K562 (cell line): Measurements from ENCODE around the gene TRMT1. TPM values are rescaled to one million over a fixed set of nuclear protein-coding genes. Genes with fewer than 3 reads are reported as not detected.
A peak's percentile ranks its signal among the peaks of the same experiment; 100 is the strongest.

Experiments
- AFF4 ChIP-seq: sonication (generic); formaldehyde crosslinking; IDR thresholded peaks from 2 replicates; pipeline ENCODE4 v1.8.0; 2023; ENCODE audit warnings: mild to moderate bottlenecking, missing genetic modification reagents
- ATF7 ChIP-seq: fragments of 450-650 bp; IDR thresholded peaks from 2 replicates; pipeline ENCODE4 v1.7.1; 2014; ENCODE audit warnings: mild to moderate bottlenecking, moderate library complexity
- CC2D1A ChIP-seq: fragments of 450-650 bp; IDR thresholded peaks from 2 replicates; pipeline ENCODE4 v1.6.1; 2017; ENCODE audit warnings: mild to moderate bottlenecking
- DEAF1 ChIP-seq: fragments of 450-650 bp; formaldehyde crosslinking; IDR thresholded peaks from 2 replicates; pipeline ENCODE4 v1.4.0; 2020; ENCODE audit warnings: mild to moderate bottlenecking, moderate library complexity
- E2F8 ChIP-seq: fragments of 450-650 bp; IDR thresholded peaks from 2 replicates; pipeline ENCODE4 v1.7.1; 2018; ENCODE audit warnings: mild to moderate bottlenecking, low read depth; ENCODE audit not compliant: partially characterized antibody
- ESRRB ChIP-seq: fragments of 250-450 bp; sonication (Bioruptor Pico); IDR thresholded peaks from 2 replicates; pipeline ENCODE4 v1.5.0; 2020; ENCODE audit warnings: mild to moderate bottlenecking, moderate library complexity, borderline replicate concordance
- HBP1 ChIP-seq: fragments of 450-650 bp; formaldehyde crosslinking; IDR thresholded peaks from 2 replicates; pipeline ENCODE4 v1.4.0; 2022; ENCODE audit warnings: missing genetic modification characterization
- HDAC8 ChIP-seq: fragments of 450-650 bp; IDR thresholded peaks from 2 replicates; pipeline ENCODE4 v1.6.1; 2016; ENCODE audit warnings: mild to moderate bottlenecking, missing genetic modification characterization, moderate library complexity, missing compliant biosample characterization
- HMG20A ChIP-seq: fragments of 450-650 bp; formaldehyde crosslinking; conservative IDR thresholded peaks from 2 replicates; pipeline ENCODE4 v1.4.0; 2020; ENCODE audit warnings: mild to moderate bottlenecking, mixed read lengths
- HMG20B ChIP-seq: fragments of 250-450 bp; sonication (Bioruptor Pico); IDR thresholded peaks from 2 replicates; pipeline ENCODE4 v1.5.0; 2021; ENCODE audit warnings: mild to moderate bottlenecking
- MIER1 ChIP-seq: fragments of 450-650 bp; IDR thresholded peaks from 2 replicates; pipeline ENCODE4 v1.6.1; 2016; ENCODE audit warnings: antibody characterized with exemption, mild to moderate bottlenecking, low read depth
- NBN ChIP-seq: fragments of 450-650 bp; IDR thresholded peaks from 2 replicates; pipeline ENCODE4 v1.6.1; 2016; ENCODE audit warnings: low read depth, mild to moderate bottlenecking
- PCBP1 ChIP-seq: fragments of 200-400 bp; formaldehyde crosslinking; IDR thresholded peaks from 2 replicates; pipeline ENCODE4 v1.6.1; 2018; ENCODE audit warnings: mild to moderate bottlenecking, low read depth, low read length; ENCODE audit not compliant: poor library complexity, severe bottlenecking
- SUPT5H ChIP-seq: fragments of 450-650 bp; IDR thresholded peaks from 2 replicates; pipeline ENCODE4 v1.6.1; 2016
- TCFL5 ChIP-seq: fragments of 250-450 bp; sonication (Bioruptor Pico); conservative IDR thresholded peaks from 2 replicates; pipeline ENCODE4 v1.6.1; 2021; ENCODE audit warnings: mild to moderate bottlenecking, moderate library complexity, matching md5 sums
- USF1 ChIP-seq: sonication (generic); formaldehyde crosslinking; IDR thresholded peaks from 2 replicates; pipeline ENCODE4 v1.9.0; 2022; ENCODE audit warnings: mild to moderate bottlenecking, missing genetic modification reagents
- ZFP36 ChIP-seq: fragments of 150-350 bp; IDR thresholded peaks from 2 replicates; pipeline ENCODE4 v1.6.1; 2018; ENCODE audit warnings: low read length, low read depth; ENCODE audit not compliant: partially characterized antibody
- polyA plus RNA-seq, 8 experiments: library from polyadenylated mRNA; depleted of rRNA in 4 of 8; stranded (reverse) in 5 of 8; unstranded in 3 of 8; fragments of >200 nt; fragmentation: Nextera tagmentation in 2 of 8; fragmentation: Illumina TruSeq in 1 of 8; extraction: Ambion mirVana in 2 of 8; extraction: Trizol in 1 of 8; gene quantifications; 2 replicates each; pipeline versions ENCODE4 v1.2.1 to v1.2.3, GENCODE V29; 2011 to 2014; ENCODE audit warnings: inconsistent platforms in 1 of 8, missing spikeins in 1 of 8
- total RNA-seq, 7 experiments: library from RNA; depleted of rRNA in 6 of 7; stranded (reverse); fragments of >200 nt in 6 of 7; fragmentation: Illumina TruSeq in 2 of 7; extraction: Trizol in 2 of 7; gene quantifications; 2 replicates each; pipeline versions ENCODE4 v1.2.1 to v1.2.3, GENCODE V29; 2011 to 2021; ENCODE audit warnings: low replicate concordance in 1 of 7

TRMT1 gene
- total and polyA plus RNA-seq, 9 of the 15 experiments (the other 6 are each of a cell fraction or from before 2014, with no cell fraction given): 5.8 to 158 (median 54.3) TPM

GRCh38 chr19:13098277-13099072 is 18.1 kb downstream of the TRMT1 start (continued):
- peak; percentile 86; the same call in 1 of the 2 replicates for TF ChIP-seq HBP1
- TF ChIP-seq CC2D1A: no peak
- TF ChIP-seq USF1: no peak
- TF ChIP-seq HDAC8: no peak
- TF ChIP-seq E2F8: peak; percentile 76
- TF ChIP-seq DEAF1 (CRISPR knock-in tag): peak; percentile 11; the same call in 1 of the 2 replicates
- TF ChIP-seq TCFL5 (CRISPR knock-in tag): no peak
- TF ChIP-seq PCBP1: no peak
- 0 out of 2 replicates have a peak, but pooled peaks have one; percentile 7 for TF ChIP-seq HMG20B (CRISPR knock-in tag)
- peak; percentile 36; the same call in 1 of the 2 replicates for TF ChIP-seq HMG20A (CRISPR knock-in tag)
- peak; percentile 75; the same call in 1 of the 2 replicates for TF ChIP-seq ESRRB (CRISPR knock-in tag)
- no peak for TF ChIP-seq AFF4 (CRISPR knock-in tag)
- TF ChIP-seq ZFP36: no peak
- peak; percentile 75 for TF ChIP-seq SUPT5H
- TF ChIP-seq MIER1: no peak
- no peak for TF ChIP-seq ATF7
- TF ChIP-seq NBN: peak; percentile 47; the same call in 1 of the 2 replicates
